HG03378 (cell line): ENCODE measurements around the gene FAM241A.
"Not testable (repeated sequence)": the region's sequence is repeated elsewhere in the genome, so short reads cannot be mapped to it uniquely, and the experiment has no call there.

Source experiments
- ATAC-seq: cut with Tn5 transposase; IDR thresholded peaks from one replicate; pipeline ENCODE4 v1.9.1; 2021; ENCODE audit warnings: mild to moderate bottlenecking, moderate library complexity; ENCODE audit not compliant: unreplicated experiment

Gene FAM241A

DNA sequence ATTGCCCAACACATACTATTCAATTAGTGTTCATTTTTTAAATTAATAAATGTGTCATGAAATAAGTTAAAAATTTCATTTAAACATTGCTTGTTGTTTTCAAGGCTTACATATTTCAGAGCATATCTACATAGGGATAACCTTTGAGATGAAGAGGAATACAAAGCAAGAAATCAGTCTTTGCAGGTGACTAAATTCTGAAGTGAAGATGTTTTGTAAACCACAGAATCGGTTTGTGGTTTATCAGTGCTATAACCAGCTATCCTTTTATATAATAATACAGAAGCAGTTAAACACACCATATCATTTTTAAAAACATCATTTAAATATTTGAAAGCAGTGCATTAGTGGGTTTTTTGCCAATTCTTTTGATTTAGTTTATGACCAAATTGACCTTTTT, 26.9 kb downstream of the FAM241A start:
- peak; percentile 77 for ATAC-seq

DNA sequence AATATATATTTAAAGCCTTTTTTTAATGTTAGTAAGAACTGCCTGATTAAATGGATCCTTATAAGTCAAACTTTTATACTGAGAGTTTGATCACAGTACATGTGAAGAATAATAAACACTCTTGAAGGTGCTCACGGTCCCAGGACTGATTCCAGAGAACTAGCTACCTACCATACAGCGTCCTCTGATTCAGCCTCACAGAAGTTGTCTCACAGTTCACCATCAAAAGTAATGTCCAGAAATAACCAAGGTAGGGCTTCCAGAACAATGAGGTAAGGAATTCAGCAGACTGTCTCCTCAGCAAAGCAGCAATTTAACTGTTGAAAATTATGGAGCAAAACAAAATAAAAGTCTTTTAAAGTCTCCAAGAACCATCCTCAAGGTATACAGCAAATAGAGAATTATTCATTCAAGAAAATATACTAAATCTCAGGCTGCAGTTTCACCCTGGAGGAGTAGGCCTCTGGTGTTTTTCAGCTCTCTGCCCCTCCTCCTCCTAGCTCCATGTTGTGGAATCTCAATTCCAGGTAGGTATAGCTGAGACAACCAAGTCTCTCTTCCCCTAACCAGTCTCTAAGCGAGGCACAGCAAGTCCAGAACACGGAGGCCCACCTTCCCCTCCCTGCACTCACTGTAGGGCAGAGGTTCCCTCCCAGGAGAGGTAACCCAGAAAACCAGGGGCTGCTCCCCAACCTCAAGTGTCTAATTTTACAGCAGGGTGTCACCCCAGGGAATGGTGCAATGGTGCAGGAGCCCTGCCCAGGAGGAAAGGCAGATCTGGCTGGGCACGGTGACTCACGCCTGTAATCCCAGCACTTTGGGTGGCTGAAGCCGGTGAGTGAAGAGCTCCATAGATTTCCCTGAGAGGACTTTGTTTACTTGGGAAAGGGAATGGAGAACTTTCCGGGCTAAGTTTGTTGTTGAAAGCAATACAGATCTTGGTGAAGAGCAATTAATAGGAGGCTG, 28.6 kb downstream of the FAM241A start:
- no peak for ATAC-seq

DNA sequence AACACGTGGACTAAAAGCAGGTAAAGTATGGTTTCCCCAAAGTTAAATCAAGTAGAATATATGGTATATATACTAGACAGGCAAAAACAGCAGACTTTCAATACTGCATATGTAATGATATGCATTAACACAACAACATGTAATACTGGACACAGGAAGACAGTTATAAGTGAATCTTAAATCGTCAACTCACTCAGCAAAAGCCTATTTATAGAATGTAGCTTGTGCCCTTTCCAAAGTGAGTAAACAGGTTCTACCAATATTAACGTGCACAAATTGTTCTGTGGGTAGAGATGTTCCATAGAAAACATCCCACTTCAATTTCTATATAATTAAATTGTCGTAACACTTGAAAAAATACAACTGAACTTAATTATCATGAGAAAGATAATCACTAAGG, 30.6 kb downstream of the FAM241A start:
- no peak for ATAC-seq

DNA sequence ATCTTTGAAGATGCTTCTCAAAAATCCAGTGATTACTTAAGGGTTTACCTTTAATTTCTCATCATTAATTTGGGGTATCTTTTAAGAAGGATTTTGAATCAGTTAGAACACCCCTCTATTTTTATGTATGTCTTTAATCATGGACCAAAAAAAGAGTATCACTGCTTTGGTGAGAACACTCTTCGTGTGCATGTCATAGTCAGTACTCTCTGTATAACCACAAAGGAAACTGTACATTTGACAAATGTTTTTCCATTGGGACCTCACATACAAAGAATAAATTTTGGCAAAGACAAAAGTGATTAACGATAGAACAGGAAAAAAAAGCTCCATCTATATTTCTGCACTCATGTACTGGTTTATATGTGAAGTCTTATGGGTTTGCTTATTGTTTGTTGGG, 31.3 kb downstream of the FAM241A start:
- ATAC-seq = no peak

DNA sequence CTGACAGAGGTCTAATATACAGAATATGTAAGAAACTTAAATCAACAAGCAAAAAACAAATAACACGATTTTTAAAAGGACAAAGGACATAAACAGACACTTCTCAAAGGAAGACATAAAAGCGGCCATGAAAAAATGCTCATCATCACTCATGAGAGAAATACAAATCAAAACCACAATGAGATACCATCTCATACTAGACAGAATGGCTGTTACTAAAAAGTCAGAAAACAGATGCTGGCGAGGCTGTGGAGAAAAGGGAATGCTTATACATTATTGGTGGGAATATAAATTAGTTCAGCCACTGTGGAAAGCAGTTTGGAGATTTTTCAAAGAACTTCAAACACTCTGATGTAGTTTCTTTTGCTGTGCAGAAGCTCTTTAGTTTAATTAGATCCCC, 33.5 kb downstream of the FAM241A start:
- ATAC-seq = not testable (repeated sequence)

DNA sequence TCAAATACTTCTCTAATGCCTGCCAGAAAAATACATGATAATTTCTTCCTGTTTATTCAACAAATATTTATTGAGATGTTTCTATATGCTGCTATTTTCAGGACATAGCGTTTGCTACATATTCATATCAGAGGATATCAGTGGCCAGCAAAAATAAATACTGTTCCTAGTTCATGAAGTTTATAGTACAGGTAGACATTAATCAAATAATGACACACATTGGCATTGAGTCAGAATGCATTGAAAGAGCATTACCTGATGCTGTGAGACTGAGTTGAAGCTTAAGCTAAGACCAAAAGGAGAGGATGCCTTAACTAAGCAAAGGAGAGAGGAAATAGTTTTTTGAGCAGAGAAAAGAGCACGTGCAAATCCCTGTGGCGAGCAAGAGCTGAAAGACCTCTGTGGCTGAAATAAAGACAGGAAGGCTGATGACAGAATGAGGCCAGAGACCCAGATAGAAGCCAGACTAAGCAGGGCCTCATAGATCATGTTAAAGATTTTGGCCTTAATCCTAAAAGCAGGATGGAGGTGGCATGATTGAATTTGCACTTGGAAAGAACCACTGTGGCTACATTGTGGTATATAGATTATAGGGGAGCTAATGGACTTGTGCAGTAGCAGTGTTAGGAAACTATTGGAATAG, 36.2 kb downstream of the FAM241A start:
- ATAC-seq = no peak

DNA sequence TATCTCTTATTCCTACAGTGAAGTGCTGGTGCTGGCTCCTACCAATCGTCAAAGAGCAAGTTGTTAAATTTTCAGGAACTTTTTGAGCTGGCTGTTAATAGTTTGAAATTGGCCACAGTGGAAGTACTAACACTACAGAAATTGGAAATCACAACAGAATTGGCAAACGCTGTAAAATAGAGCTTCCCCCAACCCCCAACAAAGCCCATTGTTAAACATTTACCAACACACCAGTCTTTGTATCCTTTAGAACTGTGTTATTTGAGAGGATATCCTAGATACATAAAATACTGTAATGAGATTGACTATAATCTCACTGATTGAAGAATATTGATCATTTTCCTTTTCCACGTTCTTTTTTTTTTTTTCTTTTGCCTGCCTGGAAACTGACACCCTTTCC, 37.4 kb downstream of the FAM241A start:
- no peak for ATAC-seq

DNA sequence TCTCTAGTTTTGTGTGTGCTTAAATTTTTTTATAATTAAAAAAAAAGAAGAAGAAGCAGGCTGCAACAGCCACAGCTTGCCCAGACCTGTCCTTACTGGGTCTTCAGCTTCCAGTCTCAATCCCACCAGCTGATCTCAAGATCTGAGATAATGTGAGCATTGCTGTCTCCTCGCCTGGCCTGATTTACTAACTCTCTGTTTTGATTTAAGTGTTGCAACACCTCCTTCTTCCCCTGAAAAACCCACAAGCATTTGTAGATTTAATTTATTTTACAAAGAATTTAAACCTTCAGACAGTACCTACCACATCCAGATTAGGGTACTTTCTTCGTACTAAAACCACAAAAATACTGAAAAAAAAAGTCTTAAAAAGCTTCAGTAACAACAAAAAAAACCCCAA, 38.0 kb downstream of the FAM241A start:
- ATAC-seq = no peak

DNA sequence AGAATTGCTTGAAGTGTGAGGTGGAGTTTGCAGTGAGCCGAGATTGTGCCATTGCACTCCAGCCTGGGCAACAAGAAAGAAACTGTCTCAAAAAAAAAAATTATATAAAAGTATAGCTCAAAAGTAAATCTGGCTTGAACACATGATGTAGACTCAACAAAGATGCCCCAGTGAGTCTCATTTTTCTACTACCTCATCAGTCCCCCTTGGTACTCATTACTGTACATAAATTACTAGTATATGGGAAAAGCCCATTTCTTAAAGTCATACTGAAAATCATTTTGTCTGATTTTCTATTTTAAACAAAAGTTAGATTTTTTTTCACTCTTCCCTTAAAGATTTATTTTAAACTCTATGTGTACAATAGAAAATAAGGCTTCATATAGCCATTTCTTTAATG, 39.2 kb downstream of the FAM241A start:
- no peak for ATAC-seq

DNA sequence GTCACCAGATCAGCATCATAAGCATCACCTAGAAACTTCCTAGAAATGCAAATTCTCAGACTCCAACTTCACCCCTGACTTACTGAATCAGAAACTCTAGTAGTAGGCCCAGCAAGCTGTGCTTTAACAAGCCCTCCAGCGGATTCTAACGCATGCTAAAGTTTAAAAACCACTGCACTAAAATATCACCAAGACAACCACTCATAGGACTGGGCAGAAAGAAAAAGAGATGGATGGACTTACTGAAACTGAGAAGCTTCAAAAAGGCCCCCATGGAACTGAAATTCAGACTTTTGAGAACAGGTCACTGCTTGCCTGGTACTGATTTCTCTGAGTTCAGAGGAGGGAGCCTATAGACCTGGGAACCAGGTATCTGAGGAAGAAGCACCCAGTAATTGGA, 40.1 kb downstream of the FAM241A start:
- no peak for ATAC-seq

DNA sequence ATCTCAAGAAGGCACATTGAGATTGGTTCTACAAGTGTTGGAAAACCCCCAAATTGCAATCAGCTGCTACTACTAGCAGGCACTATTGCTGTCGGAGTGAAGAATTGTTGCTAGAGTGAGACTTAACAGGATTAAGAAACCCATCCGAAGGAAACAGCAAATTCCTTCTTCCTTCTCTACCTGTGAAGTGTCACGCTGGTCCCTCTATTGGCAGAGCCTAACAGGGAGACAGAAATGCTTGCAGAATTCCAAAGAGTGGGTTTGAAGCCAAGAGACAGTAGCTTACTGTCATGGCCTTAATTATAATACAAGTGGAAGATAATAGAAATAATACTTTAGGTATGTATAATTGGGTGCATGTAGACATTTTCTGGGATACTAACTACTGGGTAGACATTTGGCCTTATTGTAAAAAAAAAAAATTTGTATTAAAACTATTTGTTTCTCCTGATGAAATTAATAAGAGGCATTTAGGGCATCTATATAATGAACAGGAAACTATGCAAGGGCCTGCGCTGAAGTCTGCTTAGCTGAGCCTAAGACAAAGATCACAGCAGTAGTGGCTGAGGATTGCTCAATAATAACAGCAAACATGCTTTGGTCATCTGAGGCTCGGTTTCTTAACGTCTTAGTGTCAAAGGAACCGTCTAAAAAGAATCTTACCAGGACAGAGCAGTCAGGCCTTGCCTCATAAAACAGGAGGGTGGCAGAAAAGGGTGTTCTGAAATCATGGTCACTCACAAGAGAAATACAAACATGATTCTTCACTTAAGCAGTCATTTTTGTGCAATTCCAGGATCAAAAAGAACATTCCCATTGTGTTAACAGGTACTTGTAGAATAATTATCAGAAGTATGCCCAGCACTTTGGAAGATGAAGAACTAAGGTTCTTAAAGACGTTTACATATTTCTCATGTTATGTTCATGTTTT, 40.8 kb downstream of the FAM241A start:
- no peak for ATAC-seq

DNA sequence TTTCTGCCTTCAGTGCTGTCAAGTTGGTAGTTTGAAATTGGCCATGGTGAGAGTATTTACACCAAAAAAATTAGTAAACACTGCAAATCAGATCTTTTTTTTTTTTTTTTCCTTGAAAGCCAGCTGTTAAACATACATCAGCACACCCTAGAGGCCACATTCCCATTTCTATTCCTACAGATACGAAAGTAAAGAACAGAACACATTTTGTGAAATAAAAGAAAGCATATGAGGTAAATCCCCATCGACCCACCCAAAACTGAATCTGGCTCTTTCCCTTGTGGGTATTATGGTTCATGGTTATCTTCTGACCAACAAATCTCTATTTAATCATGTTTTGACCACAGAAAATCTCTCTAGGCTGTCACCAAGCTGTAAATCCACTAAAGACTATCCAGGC, 44.5 kb downstream of the FAM241A start:
- no peak for ATAC-seq

DNA sequence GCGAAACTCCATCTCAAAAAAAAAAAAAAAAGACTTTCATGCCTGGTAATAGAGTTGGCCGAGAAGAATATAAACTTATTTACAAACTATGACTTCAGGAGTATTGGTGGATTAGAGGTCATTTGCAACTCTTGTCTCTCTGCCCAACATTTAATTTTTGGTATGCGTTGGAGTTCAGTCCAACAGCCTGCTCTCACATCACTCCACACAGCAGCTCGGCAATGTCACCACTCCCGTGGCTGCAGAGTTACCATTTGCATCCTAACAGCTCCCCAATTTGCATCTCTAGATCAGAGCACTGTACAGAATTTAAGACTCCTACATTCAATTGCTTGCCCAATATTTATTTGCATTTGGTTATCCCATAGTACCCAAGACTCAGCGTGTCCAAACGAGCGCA, 45.4 kb downstream of the FAM241A start:
- ATAC-seq = no peak

DNA sequence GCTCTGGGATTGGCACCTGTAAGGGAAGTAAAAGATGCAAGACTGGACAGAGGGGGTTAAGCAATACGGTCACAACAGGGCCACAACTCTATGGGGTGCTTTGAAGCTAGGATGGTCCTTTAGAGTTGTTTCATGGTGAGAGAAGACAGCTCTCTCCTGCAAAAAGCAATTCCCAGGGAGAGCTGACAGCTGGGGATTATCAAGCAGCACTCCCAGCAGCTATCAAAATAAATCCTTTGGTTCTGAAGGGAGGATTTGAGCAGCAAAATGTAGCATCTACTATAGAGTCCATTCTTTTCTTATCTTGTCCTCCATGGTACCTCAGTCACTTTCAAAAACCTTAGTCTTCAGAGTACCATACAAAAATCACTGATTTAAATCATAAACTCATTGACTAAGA, 51.2 kb downstream of the FAM241A start:
- no peak for ATAC-seq

DNA sequence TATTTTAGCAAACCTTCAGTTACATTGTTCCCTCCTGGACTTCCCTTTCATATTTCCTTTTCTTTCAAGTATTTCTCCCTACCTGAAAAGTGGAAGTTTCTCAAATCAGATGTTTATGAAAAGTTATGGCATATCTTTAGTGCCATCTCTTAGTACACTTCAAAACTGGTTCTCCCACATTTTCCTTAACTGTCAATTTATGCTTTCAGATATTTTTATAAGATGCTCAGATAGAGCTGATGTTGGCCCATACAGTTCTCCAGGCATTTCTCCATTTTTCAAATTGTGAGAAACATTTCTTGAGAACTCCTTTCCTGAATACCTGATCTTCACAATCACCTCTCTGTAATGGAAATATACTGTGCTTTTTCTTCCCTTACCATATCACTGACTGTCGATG, 53.8 kb downstream of the FAM241A start:
- ATAC-seq = peak; percentile 2

DNA sequence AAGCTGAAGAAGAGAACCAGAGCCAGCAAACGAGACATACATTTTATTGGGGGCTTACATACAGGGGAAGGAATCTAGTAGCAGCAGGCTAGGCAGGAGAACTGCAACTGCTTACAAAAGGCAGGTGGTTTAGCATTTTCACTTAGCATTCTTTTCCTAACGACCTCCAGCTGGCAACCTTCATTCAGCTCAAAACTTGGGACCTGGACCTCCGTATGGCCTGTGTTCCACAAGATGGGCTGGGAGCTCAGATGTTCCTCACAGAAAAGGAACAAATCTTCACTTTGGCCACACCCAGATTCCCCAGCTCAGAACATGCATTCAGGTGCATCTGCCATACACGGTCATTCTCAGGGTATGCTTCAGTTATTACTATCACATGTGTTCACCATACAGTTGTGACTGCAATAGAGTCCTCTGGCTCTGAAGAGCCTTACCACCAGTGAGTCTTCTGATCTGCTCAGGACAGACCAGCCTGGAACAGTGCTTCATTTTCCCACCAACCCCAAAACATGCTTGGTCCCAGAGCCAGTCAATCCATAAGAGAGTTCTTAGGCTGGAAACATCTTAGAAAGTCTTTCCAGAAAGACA, 56.8 kb downstream of the FAM241A start:
- peak; percentile 35 for ATAC-seq

DNA sequence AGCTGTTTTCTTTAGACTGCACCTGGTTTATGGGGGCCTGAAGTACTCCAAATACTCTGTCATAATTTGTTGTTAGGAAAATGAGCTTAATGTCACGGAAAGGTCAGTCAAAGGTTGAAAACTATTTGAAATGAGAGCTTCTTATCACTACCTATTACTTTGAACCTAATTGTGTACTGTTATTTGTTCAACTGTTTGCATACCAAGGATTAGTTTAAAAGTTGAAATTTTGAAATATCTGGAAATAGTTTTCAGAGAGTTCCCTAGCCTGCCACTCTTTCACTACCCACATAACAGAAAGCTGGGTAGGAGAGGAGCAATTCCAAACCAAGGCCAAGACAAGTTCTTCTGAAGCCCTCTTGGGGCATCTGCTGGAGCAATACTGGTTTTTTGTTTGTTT, 58.3 kb downstream of the FAM241A start:
- ATAC-seq = no peak

DNA sequence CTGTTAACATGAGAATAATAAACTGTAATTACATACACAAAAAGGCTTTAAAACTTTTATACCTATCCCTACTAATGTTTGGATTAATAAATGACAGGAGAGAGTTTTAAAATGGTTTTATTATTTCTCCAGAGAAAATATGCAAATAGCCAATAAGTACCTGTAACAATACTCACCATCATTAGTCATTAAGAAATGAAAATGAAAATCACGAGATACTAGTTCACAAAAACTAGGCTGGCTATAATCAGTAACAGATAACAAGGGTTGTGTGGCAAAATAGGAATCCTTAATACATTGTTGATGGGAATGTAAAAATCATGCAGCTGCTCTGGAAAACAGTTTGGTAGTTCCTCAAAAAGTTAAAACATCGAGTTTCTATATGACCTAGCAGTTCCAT, 61.2 kb downstream of the FAM241A start:
- ATAC-seq = peak; percentile 44

DNA sequence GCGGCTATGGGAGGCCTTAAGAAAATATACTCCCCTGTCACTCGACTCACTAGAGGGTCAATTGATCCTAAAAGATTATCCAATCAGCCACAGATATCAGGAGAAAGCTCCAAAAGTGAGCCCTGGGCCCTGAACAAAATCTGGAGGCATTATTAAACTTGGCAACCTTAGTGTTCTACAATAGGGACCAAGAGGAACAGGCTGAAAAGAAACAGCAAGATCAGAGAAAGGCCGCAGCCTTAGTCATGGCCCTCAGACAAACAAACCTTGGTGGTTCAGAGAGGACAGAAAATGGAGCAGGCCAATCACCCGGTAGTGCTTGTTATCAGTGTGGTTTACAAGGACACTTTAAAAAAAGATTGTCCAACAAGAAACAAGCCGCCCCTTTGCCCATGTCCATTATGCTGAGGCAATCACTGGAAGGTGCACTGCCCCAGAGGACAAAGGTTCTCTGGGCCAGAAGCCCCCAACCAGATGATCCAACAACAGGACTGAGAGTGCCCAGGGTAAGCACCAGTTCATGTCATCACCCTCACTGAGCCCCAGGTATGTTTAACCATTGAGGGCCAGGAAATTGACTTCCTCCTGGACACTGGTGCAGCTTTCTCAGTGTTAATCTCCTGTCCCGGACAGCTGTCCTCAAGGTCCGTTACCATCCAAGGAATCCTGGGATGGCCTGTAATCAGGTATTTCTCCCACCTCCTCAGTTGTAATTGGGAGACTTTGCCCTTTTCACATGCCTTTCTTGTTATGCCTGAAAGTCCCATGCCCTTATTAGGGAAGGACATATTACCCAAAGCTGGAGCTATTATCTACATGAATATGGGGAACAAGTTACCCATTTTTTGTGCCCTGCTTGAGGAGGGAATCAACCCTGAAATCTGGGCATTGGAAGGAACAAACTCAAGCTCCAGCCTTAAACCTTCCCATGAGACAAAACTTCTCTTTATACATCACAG, 63.2 kb downstream of the FAM241A start:
- ATAC-seq = not testable (repeated sequence)

DNA sequence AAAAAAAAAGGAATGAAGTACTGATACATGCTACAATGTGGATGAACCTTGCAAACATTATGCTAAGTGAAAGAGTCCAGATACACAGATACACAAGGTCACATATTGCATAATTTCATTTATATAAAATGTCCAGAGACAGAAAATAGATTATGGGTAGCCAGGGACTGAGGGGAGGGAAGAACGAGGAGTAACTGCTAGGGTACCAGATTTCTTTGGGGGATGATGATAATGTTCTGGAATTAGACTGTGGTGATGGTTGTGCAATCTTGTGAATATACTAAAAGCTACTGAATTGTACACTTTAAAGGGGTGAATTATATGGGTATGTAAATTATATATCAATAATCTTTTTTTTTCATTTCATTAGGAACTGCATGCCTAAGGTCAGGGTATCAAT, 65.5 kb downstream of the FAM241A start:
- no peak for ATAC-seq
